Astrocyte of the spinal cord (primary cell): ENCODE data around the gene CKM.

ENCODE experiments used
- DNase-seq: peaks from one replicate; pipeline ENCODE4 v3.0.0; 2011; ENCODE audit warnings: low read depth, low spot score
- H3K4me3 ChIP-seq: 2 replicates; pipeline ENCODE4 v1.5.1; 2011; ENCODE audit warnings: low read depth, mild to moderate bottlenecking, low read length, moderate library complexity
- CTCF ChIP-seq: IDR thresholded peaks from 2 replicates; pipeline ENCODE4 v1.5.1; 2012; ENCODE audit warnings: low read depth, mild to moderate bottlenecking, low read length, inconsistent platforms
- in situ Hi-C: cut with HindIII; loops from 2 replicates; pipeline ENCODE4 v1.10.0; 2017; ENCODE audit warnings: low sequenced_read_pairs

CKM gene

GRCh38 chr19:45362291-45362690, 39.6 kb upstream of the CKM start:
- in situ Hi-C loops: no loop called here
- no peak overlapping the region for H3K4me3 ChIP-seq
- no peak for DNase-seq
- no peak for TF ChIP-seq CTCF

- no peak overlapping the region for H3K4me3 ChIP-seq
- in situ Hi-C loops: no loop called here
- no peak for TF ChIP-seq CTCF
- DNase-seq: no peak
Measured at GRCh38 chr19:45361608-45362007, 38.9 kb upstream of the CKM start.

GRCh38 chr19:45358213-45358792, 35.6 kb upstream of the CKM start:
- TF ChIP-seq CTCF: no peak
- in situ Hi-C loops: no loop called here

GRCh38 chr19:45357445-45357783, 34.7 kb upstream of the CKM start:
- no peak overlapping the region for H3K4me3 ChIP-seq
- no peak for DNase-seq
- in situ Hi-C loops: no loop called here
- no peak for TF ChIP-seq CTCF

More at GRCh38 chr19:45358213-45358792, 35.6 kb upstream of the CKM start:
- DNase-seq: no peak
- H3K4me3 ChIP-seq: no peak overlapping the region

- no peak for DNase-seq
- TF ChIP-seq CTCF: no peak
- H3K4me3 ChIP-seq: no peak overlapping the region
- in situ Hi-C loops: no loop called here
Measured at GRCh38 chr19:45356760-45357444, 34.2 kb upstream of the CKM start.

- TF ChIP-seq CTCF: no peak
- H3K4me3 ChIP-seq: no peak overlapping the region
- in situ Hi-C loops: no loop called here
Measured at GRCh38 chr19:45355910-45356309, 33.2 kb upstream of the CKM start.

More at GRCh38 chr19:45355910-45356309, 33.2 kb upstream of the CKM start:
- no peak for DNase-seq
